Fibroblast of lung (primary cell): Measurements from ENCODE around the gene ASIC2. TPM values are rescaled to one million over a fixed set of nuclear protein-coding genes. Genes with fewer than 3 reads are reported as not detected.

Experiments
- DNase-seq, 2 donors: peaks; one replicate each; pipeline versions ENCODE4 v3.0.0 to v3.0.0-alpha.2; 2010; ENCODE audit warnings: low read depth in 2 of 2
- H2AFZ ChIP-seq: 2 replicates; pipeline ENCODE4 v1.5.1; 2012; ENCODE audit warnings: low read length, control low read depth, inconsistent platforms
- H3K27ac ChIP-seq: 2 replicates; pipeline ENCODE4 v1.5.1; 2011; ENCODE audit warnings: low read length, control low read depth; ENCODE audit not compliant: insufficient read depth
- H3K27me3 ChIP-seq: 2 replicates; pipeline ENCODE4 v1.5.1; 2011; ENCODE audit warnings: mild to moderate bottlenecking, low read length; ENCODE audit not compliant: control insufficient read depth, insufficient read depth
- H3K36me3 ChIP-seq: 2 replicates; pipeline ENCODE4 v1.5.1; 2011; ENCODE audit warnings: low read length; ENCODE audit not compliant: control insufficient read depth, insufficient read depth
- H3K4me1 ChIP-seq: 2 replicates; pipeline ENCODE4 v1.5.1; 2011; ENCODE audit warnings: low read length; ENCODE audit not compliant: control insufficient read depth, insufficient read depth; ENCODE audit errors: extremely low read depth
- H3K4me2 ChIP-seq: 2 replicates; pipeline ENCODE4 v1.5.1; 2011; ENCODE audit warnings: low read length, control low read depth; ENCODE audit not compliant: insufficient read depth; ENCODE audit errors: extremely low read depth
- H3K4me3 ChIP-seq, 4 experiments: fragments of 200-600 bp in 1 of 4; sonication (generic) in 1 of 4; replicated peaks in 1 of 4; 2 replicates each; pipeline ENCODE4 v1.5.1; 2011 to 2016; ENCODE audit warnings: low read length in 4 of 4, low read depth in 3 of 4, mild to moderate bottlenecking in 3 of 4, control low read depth in 2 of 4, inconsistent platforms in 1 of 4, mixed read lengths in 1 of 4; ENCODE audit not compliant: insufficient read depth in 1 of 4; ENCODE audit errors: control extremely low read depth in 1 of 4
- H3K79me2 ChIP-seq: 2 replicates; pipeline ENCODE4 v1.5.1; 2012; ENCODE audit warnings: mild to moderate bottlenecking, low read length, inconsistent platforms; ENCODE audit not compliant: control insufficient read depth, insufficient read depth
- H3K9ac ChIP-seq: 2 replicates; pipeline ENCODE4 v1.5.1; 2011; ENCODE audit warnings: mild to moderate bottlenecking, low read length, control low read depth; ENCODE audit not compliant: insufficient read depth
- H3K9me3 ChIP-seq: 2 replicates; pipeline ENCODE4 v1.5.1; 2012; ENCODE audit warnings: low read depth, low read length; ENCODE audit not compliant: control insufficient read depth, insufficient read depth
- H4K20me1 ChIP-seq: 2 replicates; pipeline ENCODE4 v1.5.1; 2011; ENCODE audit warnings: low read length; ENCODE audit not compliant: control insufficient read depth, insufficient read depth; ENCODE audit errors: extremely low read depth
- CTCF ChIP-seq, 2 donors: IDR thresholded peaks in 1 of 2; conservative IDR thresholded peaks in 1 of 2; 1 replicate in 1 of 2; 2 replicates in 1 of 2; pipeline ENCODE4 v1.5.1; 2011 to 2012; ENCODE audit warnings: low read length in 2 of 2, control low read depth in 1 of 2, inconsistent platforms in 1 of 2, low read depth in 1 of 2, mild to moderate bottlenecking in 1 of 2
- EZH2 ChIP-seq: IDR thresholded peaks from 2 replicates; pipeline ENCODE4 v1.5.1; 2012; ENCODE audit warnings: low read length, control low read depth, mild to moderate bottlenecking; ENCODE audit errors: missing control alignments
- polyA plus RNA-seq, 2 donors: library from polyadenylated mRNA; depleted of rRNA in 1 of 2; stranded (reverse) in 1 of 2; unstranded in 1 of 2; fragments of >200 nt; gene quantifications; 2 replicates each; pipeline ENCODE4 v1.2.1, GENCODE V29; 2011 to 2012; ENCODE audit warnings: missing spikeins in 1 of 2
- total RNA-seq: library from RNA; depleted of rRNA; stranded (reverse); fragments of >200 nt; gene quantifications from 2 replicates; pipeline ENCODE4 v1.2.1, GENCODE V29; 2014

Gene ASIC2
- total and polyA plus RNA-seq, 2 donors (not counting 1 experiment from before 2014, with no cell fraction given), result 0.08 to 0.50 TPM

DNA sequence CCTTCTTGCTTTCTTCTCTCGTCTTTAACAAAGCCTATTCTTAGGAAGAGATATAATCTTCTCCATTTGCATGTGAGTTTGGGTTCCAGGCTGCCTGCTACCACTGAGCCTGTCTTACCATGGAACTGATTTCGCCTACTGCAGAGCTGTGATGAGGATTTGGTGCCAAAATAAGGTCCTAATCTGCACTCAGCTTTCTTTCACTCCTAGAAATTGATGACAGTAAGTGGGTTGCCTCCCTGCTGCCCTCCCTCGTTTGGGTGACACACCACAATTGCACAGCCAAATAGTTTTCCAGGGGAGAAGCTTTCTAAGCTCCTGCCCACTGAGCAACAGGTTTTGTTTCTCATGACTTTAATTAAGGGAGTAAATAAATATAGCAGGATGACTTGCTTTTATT, 25.1 kb upstream of the ASIC2 start:
- no peak for DNase-seq
- Histone ChIP-seq H3K4me3 (no peak overlapping the region), H3K9me3 (no peaks in the 10 kb centered on the region), H3K27me3 (no peaks in the 10 kb centered on the region), H3K4me2 (no peak overlapping the region), H2AFZ (no peak overlapping the region), H3K9ac (no peak overlapping the region), H3K79me2 (no peaks in the 10 kb centered on the region), H3K36me3 (no peaks in the 10 kb centered on the region), H4K20me1 (no peaks in the 10 kb centered on the region), H3K4me1 (no peaks in the 10 kb centered on the region), H3K27ac (no peak overlapping the region)
- TF ChIP-seq EZH2, result no peak
- no peak for TF ChIP-seq CTCF (conservative IDR thresholded peaks at IDR 0.05 in 1 of 2, IDR thresholded peaks at IDR 0.05 in 1 of 2; ENCODE audit: low read depth in 1 of 2, low read length in 2 of 2)

GRCh38 chr17:33316746-33317145, 23.7 kb upstream of the ASIC2 start:
- Histone ChIP-seq H3K27ac (no peak overlapping the region), H3K36me3 (no peaks in the 10 kb centered on the region), H3K4me1 (no peaks in the 10 kb centered on the region), H3K9me3 (no peaks in the 10 kb centered on the region), H3K4me2 (no peak overlapping the region), H3K79me2 (no peaks in the 10 kb centered on the region), H4K20me1 (no peaks in the 10 kb centered on the region), H2AFZ (no peak overlapping the region), H3K4me3 (no peak overlapping the region), H3K27me3 (no peaks in the 10 kb centered on the region), H3K9ac (no peak overlapping the region)
- no peak for DNase-seq
- TF ChIP-seq EZH2 (no peak), CTCF (conservative IDR thresholded peaks at IDR 0.05 in 1 of 2, IDR thresholded peaks at IDR 0.05 in 1 of 2; ENCODE audit: low read depth in 1 of 2, low read length in 2 of 2) (no peak)

DNA sequence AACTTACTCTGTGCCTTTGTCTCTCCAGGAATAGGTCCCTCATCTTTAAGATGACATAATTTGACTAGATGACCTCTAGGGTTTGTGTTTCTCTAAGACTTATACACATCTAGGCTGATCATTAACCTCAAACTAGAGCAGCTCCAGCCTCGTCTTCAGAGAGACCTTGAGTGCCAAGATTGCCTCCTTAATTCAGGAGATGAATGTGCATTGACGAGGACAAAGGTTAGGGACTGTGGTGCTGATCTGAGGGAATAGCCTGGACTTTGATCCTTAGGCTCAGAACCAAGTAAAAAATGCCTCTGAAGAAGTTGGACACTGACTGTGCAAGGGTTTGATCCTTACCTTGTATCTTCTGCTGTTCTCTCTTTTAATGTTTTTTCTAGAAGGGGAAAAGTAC, 17.2 kb upstream of the ASIC2 start:
- H2AFZ ChIP-seq, result no peak overlapping the region
- no peaks in the 10 kb centered on the region for H3K36me3 ChIP-seq
- no peaks in the 10 kb centered on the region for H3K79me2 ChIP-seq
- H3K9ac ChIP-seq, result no peak overlapping the region
- no peaks in the 10 kb centered on the region for H3K9me3 ChIP-seq
- H4K20me1 ChIP-seq, result no peaks in the 10 kb centered on the region
- no peaks in the 10 kb centered on the region for H3K4me1 ChIP-seq
- no peak overlapping the region for H3K4me2 ChIP-seq
- no peaks in the 10 kb centered on the region for H3K27me3 ChIP-seq
- DNase-seq, result no peak
- H3K27ac ChIP-seq, result no peak overlapping the region
- TF ChIP-seq CTCF (conservative IDR thresholded peaks at IDR 0.05 in 1 of 2, IDR thresholded peaks at IDR 0.05 in 1 of 2; ENCODE audit: low read depth in 1 of 2, low read length in 2 of 2) (no peak), EZH2 (no peak)
- H3K4me3 ChIP-seq, result no peak overlapping the region
